HepG2 (cell line): Measurements from ENCODE around the gene RARA. TPM values are rescaled to one million over a fixed set of nuclear protein-coding genes. Genes with fewer than 3 reads are reported as not detected.

ENCODE experiments used
- DR1 ChIP-seq: sonication (generic); formaldehyde crosslinking; IDR thresholded peaks from 2 replicates; pipeline ENCODE4 v1.8.0; 2021; ENCODE audit warnings: mild to moderate bottlenecking, missing genetic modification reagents, inconsistent platforms
- IRF9 ChIP-seq: sonication (generic); formaldehyde crosslinking; IDR thresholded peaks from 2 replicates; pipeline ENCODE4 v1.8.0; 2022; ENCODE audit warnings: missing genetic modification reagents, mild to moderate bottlenecking, borderline replicate concordance
- MAX ChIP-seq: IDR thresholded peaks from 2 replicates; pipeline ENCODE4 v1.6.1; 2012; ENCODE audit warnings: inconsistent platforms
- NR2C2 ChIP-seq: sonication (generic); formaldehyde crosslinking; IDR thresholded peaks from 2 replicates; pipeline ENCODE4 v1.4.0; 2020; ENCODE audit warnings: missing genetic modification reagents, mild to moderate bottlenecking, moderate library complexity, borderline replicate concordance
- SMARCC2 ChIP-seq: fragments of 450-650 bp; IDR thresholded peaks from 2 replicates; pipeline ENCODE4 v1.6.1; 2017; ENCODE audit warnings: antibody characterized with exemption, mild to moderate bottlenecking
- TOPORS ChIP-seq: sonication (generic); formaldehyde crosslinking; IDR thresholded peaks from 2 replicates; pipeline ENCODE4 v1.8.0; 2023; ENCODE audit warnings: mild to moderate bottlenecking, missing genetic modification reagents
- ZBED4 ChIP-seq: sonication (generic); formaldehyde crosslinking; IDR thresholded peaks from 2 replicates; pipeline ENCODE4 v1.4.0; 2020; ENCODE audit warnings: missing genetic modification reagents, borderline replicate concordance
- ZBTB33 ChIP-seq: sonication (generic); formaldehyde crosslinking; IDR thresholded peaks from 2 replicates; pipeline ENCODE4 v1.4.0; 2020; ENCODE audit warnings: missing genetic modification reagents
- ZBTB40 ChIP-seq, 2 experiments: fragments of 450-650 bp in 1 of 2; sonication (generic) in 1 of 2; formaldehyde crosslinking in 1 of 2; IDR thresholded peaks; 2 replicates each; pipeline versions ENCODE4 v1.6.1 to v1.8.0; 2016 to 2022; ENCODE audit warnings: antibody characterized with exemption in 1 of 2, mild to moderate bottlenecking in 1 of 2, missing genetic modification reagents in 1 of 2
- ZNF12 ChIP-seq: sonication (generic); formaldehyde crosslinking; IDR thresholded peaks from 2 replicates; pipeline ENCODE4 v1.5.0; 2020; ENCODE audit warnings: missing genetic modification reagents
- ZNF446 ChIP-seq: sonication (generic); formaldehyde crosslinking; IDR thresholded peaks from 2 replicates; pipeline ENCODE4 v1.5.0; 2020; ENCODE audit warnings: mild to moderate bottlenecking, missing genetic modification reagents
- ZNF850 ChIP-seq: sonication (generic); formaldehyde crosslinking; conservative IDR thresholded peaks from 2 replicates; pipeline ENCODE4 v1.9.0; 2021; ENCODE audit warnings: mild to moderate bottlenecking, missing genetic modification reagents
- polyA plus RNA-seq, 8 experiments: library from polyadenylated mRNA; depleted of rRNA in 3 of 8; stranded (reverse) in 7 of 8; unstranded in 1 of 8; fragments of >200 nt; fragmentation: Illumina TruSeq in 4 of 8; extraction: Trizol in 4 of 8; gene quantifications; 2 replicates each; pipeline versions ENCODE4 v1.2.1 to v1.2.3, GENCODE V29; 2011 to 2016; ENCODE audit warnings: low read depth in 4 of 8, missing spikeins in 1 of 8, mixed read lengths in 1 of 8; ENCODE audit not compliant: insufficient read depth in 1 of 8
- total RNA-seq, 5 experiments: library from RNA; depleted of rRNA; stranded (reverse); fragments of >200 nt; fragmentation: Illumina TruSeq; extraction: Trizol; gene quantifications; 2 replicates each; pipeline ENCODE4 v1.2.3, GENCODE V29; 2016; ENCODE audit warnings: low read depth in 1 of 5

The RARA gene
- total and polyA plus RNA-seq, 2 of the 13 experiments (the other 11 are each of a cell fraction or from before 2014, with no cell fraction given) = 6.4 to 8.6 TPM

GRCh38 chr17:40352779-40353394, 43.9 kb downstream of the RARA start (continued):
- TF ChIP-seq ZBTB40 (IDR thresholded peaks at IDR 0.05) (no peak), ZBTB40 (CRISPR knock-in tag; IDR thresholded peaks at IDR 0.05) (peak; percentile 16; the same call in 1 of the 2 replicates), ZNF850 (CRISPR knock-in tag) (no peak), DR1 (no peak; the same call in 1 of the 2 replicates), TOPORS (CRISPR knock-in tag) (peak; percentile 81; the same call in 1 of the 2 replicates), ZBED4 (CRISPR knock-in tag) (no peak), ZNF12 (CRISPR knock-in tag) (peak; percentile 77; the same call in 1 of the 2 replicates), IRF9 (CRISPR knock-in tag) (peak; percentile 78; the same call in 1 of the 2 replicates), MAX (peak; percentile 81), SMARCC2 (no peak), ZBTB33 (CRISPR knock-in tag) (peak; percentile 86), NR2C2 (CRISPR knock-in tag) (peak; percentile 82), ZNF446 (CRISPR knock-in tag) (no peak)
